HEK293 (cell line): ENCODE results near the gene NLRP1.

ENCODE experiments used
- CTCF ChIP-seq: fragments of 450-650 bp; formaldehyde crosslinking; IDR thresholded peaks from 2 replicates; pipeline ENCODE4 v1.5.1; 2016; ENCODE audit warnings: missing biosample characterization, missing genetic modification characterization
- KLF1 ChIP-seq: fragments of 450-650 bp; formaldehyde crosslinking; IDR thresholded peaks from 2 replicates; pipeline ENCODE4 v1.5.1; 2016; ENCODE audit warnings: missing biosample characterization, missing genetic modification characterization
- SCRT2 ChIP-seq: fragments of 450-650 bp; formaldehyde crosslinking; IDR thresholded peaks from 2 replicates; pipeline ENCODE4 v1.5.1; 2016; ENCODE audit warnings: missing biosample characterization, missing genetic modification characterization
- ZBTB10 ChIP-seq: fragments of 450-650 bp; formaldehyde crosslinking; IDR thresholded peaks from 2 replicates; pipeline ENCODE4 v1.5.1; 2016; ENCODE audit warnings: missing biosample characterization, missing genetic modification characterization
- ZBTB11 ChIP-seq: fragments of 450-650 bp; formaldehyde crosslinking; conservative IDR thresholded peaks from 2 replicates; pipeline ENCODE4 v1.5.1; 2016; ENCODE audit warnings: low read depth, missing biosample characterization, missing genetic modification characterization
- ZBTB26 ChIP-seq: fragments of 450-650 bp; formaldehyde crosslinking; optimal IDR thresholded peaks from 2 replicates; pipeline ENCODE3; 2016; ENCODE audit warnings: missing biosample characterization, mild to moderate bottlenecking, missing genetic modification characterization
- ZNF2 ChIP-seq: fragments of 450-650 bp; formaldehyde crosslinking; IDR thresholded peaks from 2 replicates; pipeline ENCODE4 v1.5.1; 2016; ENCODE audit warnings: missing biosample characterization, missing genetic modification characterization
- ZNF362 ChIP-seq: fragments of 450-650 bp; formaldehyde crosslinking; IDR thresholded peaks from 2 replicates; pipeline ENCODE4 v1.5.1; 2016; ENCODE audit warnings: missing biosample characterization, missing genetic modification characterization
- ZNF433 ChIP-seq: fragments of 450-650 bp; formaldehyde crosslinking; IDR thresholded peaks from 2 replicates; pipeline ENCODE4 v1.5.1; 2016; ENCODE audit warnings: missing biosample characterization, missing genetic modification characterization, low read depth
- ZNF600 ChIP-seq: fragments of 450-650 bp; formaldehyde crosslinking; IDR thresholded peaks from 2 replicates; pipeline ENCODE4 v1.5.1; 2016; ENCODE audit warnings: missing biosample characterization, missing genetic modification characterization
- ZNF629 ChIP-seq: fragments of 450-650 bp; formaldehyde crosslinking; IDR thresholded peaks from 2 replicates; pipeline ENCODE4 v1.5.1; 2017; ENCODE audit warnings: missing biosample characterization, missing genetic modification characterization
- ZNF792 ChIP-seq: fragments of 450-650 bp; formaldehyde crosslinking; IDR thresholded peaks from 2 replicates; pipeline ENCODE4 v1.5.1; 2016; ENCODE audit warnings: missing biosample characterization, missing genetic modification characterization
- ZSCAN23 ChIP-seq: fragments of 450-650 bp; formaldehyde crosslinking; IDR thresholded peaks from 2 replicates; pipeline ENCODE4 v1.5.1; 2016; ENCODE audit warnings: missing biosample characterization, missing genetic modification characterization

- no peak for TF ChIP-seq CTCF (tag by site-specific recombination)
- no peak for TF ChIP-seq ZNF600 (tag by site-specific recombination)
- no peak for TF ChIP-seq ZBTB10 (tag by site-specific recombination)
- TF ChIP-seq SCRT2 (tag by site-specific recombination) = no peak
- no peak for TF ChIP-seq ZNF629
- TF ChIP-seq ZNF362 = no peak
- TF ChIP-seq ZBTB26 (tag by site-specific recombination) = no peak
- TF ChIP-seq ZNF433 (tag by site-specific recombination) = no peak
- no peak for TF ChIP-seq ZNF792 (tag by site-specific recombination)
- no peak for TF ChIP-seq ZBTB11 (tag by site-specific recombination)
- no peak for TF ChIP-seq ZSCAN23 (tag by site-specific recombination)
- TF ChIP-seq KLF1 (tag by site-specific recombination) = no peak
- no peak for TF ChIP-seq ZNF2
Observed at GRCh38 chr17:5630434-5630833, 46.1 kb upstream of the NLRP1 start.
